Mucosa of descending colon (tissue), 3 donors: ENCODE results near the gene KCNH6. TPM values are rescaled to one million over a fixed set of nuclear protein-coding genes. Genes with fewer than 3 reads are reported as not detected.

Experiments
- ATAC-seq: fragments of 200-7000 bp; cut with Tn5 transposase; one replicate; pipeline ENCODE4 v1.9.1; 2020; ENCODE audit warnings: mild to moderate bottlenecking, moderate library complexity
- DNase-seq, 3 donors: peaks; one replicate each; pipeline ENCODE4 v3.0.0-alpha.2; 2020
- H3K36me3 ChIP-seq: fragments of 200-600 bp; one replicate; pipeline ENCODE4 v1.8.0; 2021; ENCODE audit warnings: low read depth, mild to moderate bottlenecking
- H3K4me1 ChIP-seq: fragments of 200-600 bp; one replicate; pipeline ENCODE4 v1.8.0; 2021; ENCODE audit warnings: low read depth, mild to moderate bottlenecking
- H3K4me3 ChIP-seq: fragments of 200-600 bp; one replicate; pipeline ENCODE4 v1.8.0; 2021; ENCODE audit warnings: mild to moderate bottlenecking
- H3K9me3 ChIP-seq: fragments of 200-600 bp; one replicate; pipeline ENCODE4 v1.8.0; 2021; ENCODE audit warnings: mild to moderate bottlenecking
- CTCF ChIP-seq: fragments of 200-600 bp; IDR thresholded peaks from one replicate; pipeline ENCODE4 v1.8.0; 2022; ENCODE audit warnings: antibody characterized with exemption, mild to moderate bottlenecking
- intact Hi-C, 2 donors: fragments of 100-400 bp; cut with DNase I in 1 of 2; cut with micrococcal nuclease in 1 of 2; formaldehyde crosslinking; loops; one replicate each; pipeline versions ENCODE4 v1.11.0 to v1.11.1; 2022; cut with DNase I, micrococcal nuclease
- total RNA-seq, 3 donors: library from RNA; stranded (reverse); fragmentation: NEBNext Ultra II Directional in 2 of 3; extraction: Animal tissue kit (Norgen Biotek cat#: 25700) in 2 of 3; gene quantifications; one replicate each; pipeline versions ENCODE4 v1.2.1 to v1.2.4, GENCODE V29; 2021 to 2023
- donor health status: DM: no; HTN: no; CAD: no; lungs with moderate emphysema.
- donor health status: DM: no; HTN: no; CAD: no.
- donor health status: DM: no; HTN: yes; CAD: no.

Gene KCNH6
- total RNA-seq, 3 donors from 2014 or later, result 0.58 to 0.64 TPM; not detected in 1

GRCh38 chr17:63587770-63588169 lies 64.6 kb downstream of the KCNH6 start:
- intact Hi-C loops, result no loop called here
- peaks cover 30% of the 10 kb centered on the region for H3K36me3 ChIP-seq

GRCh38 chr17:63588797-63589196 lies 65.6 kb downstream of the KCNH6 start:
- TF ChIP-seq CTCF, result no peak
- Histone ChIP-seq H3K4me3 (no peak overlapping the region), H3K9me3 (no peaks in the 10 kb centered on the region), H3K36me3 (peaks cover 25% of the 10 kb centered on the region), H3K4me1 (no peaks in the 10 kb centered on the region)
- ATAC-seq, result no peak
- no peak for DNase-seq
- intact Hi-C loops, result no loop called here

More at GRCh38 chr17:63587770-63588169, 64.6 kb downstream of the KCNH6 start:
- DNase-seq (no peak), ATAC-seq (no peak)
- Histone ChIP-seq H3K9me3 (no peaks in the 10 kb centered on the region), H3K4me3 (no peak overlapping the region), H3K4me1 (no peaks in the 10 kb centered on the region)
- no peak for TF ChIP-seq CTCF

GRCh38 chr17:63589646-63590045 lies 66.5 kb downstream of the KCNH6 start:
- DNase-seq, result no peak
- Histone ChIP-seq H3K4me3 (no peak overlapping the region), H3K4me1 (no peaks in the 10 kb centered on the region), H3K36me3 (peaks cover 19% of the 10 kb centered on the region), H3K9me3 (no peaks in the 10 kb centered on the region)
- ATAC-seq, result no peak
- intact Hi-C loops, result no loop called here
- no peak for TF ChIP-seq CTCF

- Histone ChIP-seq H3K4me1 (no peaks in the 10 kb centered on the region), H3K36me3 (peaks cover 10% of the 10 kb centered on the region), H3K4me3 (no peak overlapping the region), H3K9me3 (no peaks in the 10 kb centered on the region)
- TF ChIP-seq CTCF, result no peak
- DNase-seq (no peak), ATAC-seq (no peak)
- intact Hi-C loops, result no loop called here
Observed at GRCh38 chr17:63592797-63593196, 69.6 kb downstream of the KCNH6 start.

- intact Hi-C loops, result no loop called here
- H3K4me3 ChIP-seq, result no peak overlapping the region
- no peaks in the 10 kb centered on the region for H3K9me3 ChIP-seq
- ATAC-seq (no peak), DNase-seq (no peak)
- H3K36me3 ChIP-seq, result no peaks in the 10 kb centered on the region
- TF ChIP-seq CTCF, result no peak
- H3K4me1 ChIP-seq, result peaks cover 6% of the 10 kb centered on the region
Observed at GRCh38 chr17:63595132-63595531, 72.0 kb downstream of the KCNH6 start.

Other genes starting within 250 kb of the KCNH6 start
- 10 to 100 TPM; 38.1 to 54.9 (median 51.3) TPM for gene CYB561, start 77.1 kb upstream of the KCNH6 start, total RNA-seq
- 10 to 100 TPM; 16.0 to 24.6 (median 23.0) TPM for gene ACE, start 46.3 kb upstream of the KCNH6 start, total RNA-seq
- 10 to 100 TPM; 69.0 to 87.3 (median 84.9) TPM for gene DCAF7, start 27.1 kb downstream of the KCNH6 start, total RNA-seq
- gene TACO1, start 77.5 kb downstream of the KCNH6 start, total RNA-seq, result 10 to 100 TPM; 21.7 to 34.4 (median 29.7) TPM
- gene MAP3K3, start 99.1 kb downstream of the KCNH6 start, total RNA-seq, result 10 to 100 TPM; 13.0 to 54.7 (median 18.5) TPM
- gene LIMD2, start 176.8 kb downstream of the KCNH6 start, total RNA-seq, result 10 to 100 TPM in 1 of 3 donors, 1 to 10 TPM in 2; 5.6 to 13.2 (median 8.4) TPM
- 10 to 100 TPM; 29.1 to 34.0 (median 29.6) TPM for gene STRADA, start 218.4 kb downstream of the KCNH6 start, total RNA-seq